ENCODE measurements around the gene NUP133. TPM values are rescaled to one million over a fixed set of nuclear protein-coding genes. Genes with fewer than 3 reads are reported as not detected.
A peak's percentile ranks its signal among the peaks of the same experiment; 100 is the strongest.

Gene NUP133
- total and polyA plus RNA-seq, 4 donors: 12.9 to 57.6 (median 25.3) TPM

DNA sequence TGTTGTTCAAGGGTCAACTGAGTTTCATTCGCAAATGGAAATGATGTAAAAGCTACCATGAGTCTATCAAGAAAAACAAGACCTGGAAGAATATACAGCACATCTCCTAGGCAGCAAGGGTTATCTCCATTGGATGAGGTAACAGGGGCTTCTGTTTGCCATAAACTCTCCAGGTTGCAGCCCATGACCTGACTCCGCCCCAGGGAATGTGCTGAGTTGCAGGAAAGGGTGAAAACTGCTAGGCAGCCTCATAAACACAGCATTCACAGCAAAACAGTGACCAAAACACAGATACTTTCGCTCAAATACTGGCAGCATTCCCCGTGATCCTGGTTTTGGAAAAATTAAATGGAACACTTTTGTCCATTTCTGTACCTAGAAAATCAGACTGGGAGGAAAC is 54.1 kb downstream of the NUP133 start:
- H3K4me1 ChIP-seq (ENCODE audit: control insufficient read depth in 5 of 5, insufficient read depth in 5 of 5, low read length in 5 of 5): no peaks in the 10 kb centered on the region
- H3K36me3 ChIP-seq (ENCODE audit: control insufficient read depth in 4 of 4, insufficient read depth in 4 of 4, low read length in 4 of 4): peaks cover 6 to 31% (median 15%) of the 10 kb centered on the region in 4 donors
- H3K27ac ChIP-seq (ENCODE audit: low read depth in 1 of 2, low read length in 1 of 2): no peak overlapping the region
- H3K9ac ChIP-seq (ENCODE audit: insufficient read depth in 1 of 2, low read length in 2 of 2): no peak overlapping the region
- no peak overlapping the region for H3K4me3 ChIP-seq
- TF ChIP-seq, protein P1, sequence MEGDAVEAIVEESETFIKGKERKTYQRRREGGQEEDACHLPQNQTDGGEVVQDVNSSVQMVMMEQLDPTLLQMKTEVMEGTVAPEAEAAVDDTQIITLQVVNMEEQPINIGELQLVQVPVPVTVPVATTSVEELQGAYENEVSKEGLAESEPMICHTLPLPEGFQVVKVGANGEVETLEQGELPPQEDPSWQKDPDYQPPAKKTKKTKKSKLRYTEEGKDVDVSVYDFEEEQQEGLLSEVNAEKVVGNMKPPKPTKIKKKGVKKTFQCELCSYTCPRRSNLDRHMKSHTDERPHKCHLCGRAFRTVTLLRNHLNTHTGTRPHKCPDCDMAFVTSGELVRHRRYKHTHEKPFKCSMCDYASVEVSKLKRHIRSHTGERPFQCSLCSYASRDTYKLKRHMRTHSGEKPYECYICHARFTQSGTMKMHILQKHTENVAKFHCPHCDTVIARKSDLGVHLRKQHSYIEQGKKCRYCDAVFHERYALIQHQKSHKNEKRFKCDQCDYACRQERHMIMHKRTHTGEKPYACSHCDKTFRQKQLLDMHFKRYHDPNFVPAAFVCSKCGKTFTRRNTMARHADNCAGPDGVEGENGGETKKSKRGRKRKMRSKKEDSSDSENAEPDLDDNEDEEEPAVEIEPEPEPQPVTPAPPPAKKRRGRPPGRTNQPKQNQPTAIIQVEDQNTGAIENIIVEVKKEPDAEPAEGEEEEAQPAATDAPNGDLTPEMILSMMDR (IDR thresholded peaks at IDR 0.05; ENCODE audit: control extremely low read depth, extremely low read depth): no peak
- ATAC-seq (ENCODE audit: insufficient read depth, low FRiP score) (no peak), DNase-seq (no peak)
- no peaks in the 10 kb centered on the region for H3K27me3 ChIP-seq (ENCODE audit: control insufficient read depth in 3 of 3, insufficient read depth in 3 of 3, low read length in 2 of 3)
- no peaks in the 10 kb centered on the region for H3K9me3 ChIP-seq (ENCODE audit: control insufficient read depth in 4 of 4, insufficient read depth in 3 of 4, low read length in 3 of 4)
- 91 to 94% methylated on average over 4 of the region's 4 CpGs for WGBS, 2 donors

DNA sequence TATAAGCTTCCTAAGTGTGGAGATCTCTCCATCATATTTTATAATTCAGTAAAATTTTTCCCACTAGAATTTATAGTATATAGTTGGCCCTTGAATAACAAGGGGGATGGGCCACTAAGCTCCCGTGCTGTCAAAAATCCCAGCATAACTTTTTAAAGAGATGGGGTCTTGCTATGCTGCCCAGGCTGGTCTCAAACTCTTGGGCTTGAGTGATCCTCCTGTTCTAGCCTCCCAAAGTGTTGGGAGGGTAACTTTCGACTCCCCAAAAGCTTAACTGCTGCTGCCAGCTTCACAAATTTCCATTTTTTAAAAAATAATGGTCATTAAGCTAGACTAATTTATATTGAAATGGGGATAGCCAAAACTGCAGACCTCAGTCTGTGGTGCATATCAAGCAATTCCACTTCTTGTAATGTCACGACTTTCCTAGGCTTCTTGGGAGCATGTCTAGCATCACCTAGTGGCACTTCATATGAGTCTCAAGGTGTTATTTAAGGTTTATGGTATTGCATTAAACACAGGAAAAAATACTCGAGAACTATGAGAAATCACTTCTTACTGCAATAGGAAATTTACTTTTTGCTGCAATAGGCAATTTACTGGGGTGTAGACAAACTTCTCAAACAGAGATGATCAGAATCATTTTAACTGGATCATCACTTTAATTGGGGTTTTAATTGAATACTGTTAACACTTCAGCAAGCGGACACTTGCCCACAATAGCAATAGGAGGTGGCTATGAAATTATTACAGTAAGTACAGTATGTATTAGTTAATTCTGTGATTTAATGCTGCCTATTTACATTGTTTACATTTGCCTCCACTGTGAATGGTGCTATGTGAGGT is 55.0 kb downstream of the NUP133 start:
- no peak for ATAC-seq (ENCODE audit: insufficient read depth, low FRiP score)
- peaks cover 6 to 29% (median 17%) of the 10 kb centered on the region in 4 donors for H3K36me3 ChIP-seq (ENCODE audit: control insufficient read depth in 4 of 4, insufficient read depth in 4 of 4, low read length in 4 of 4)
- H3K9me3 ChIP-seq (ENCODE audit: control insufficient read depth in 4 of 4, insufficient read depth in 3 of 4, low read length in 3 of 4): no peaks in the 10 kb centered on the region
- no peaks in the 10 kb centered on the region for H3K4me1 ChIP-seq (ENCODE audit: control insufficient read depth in 5 of 5, insufficient read depth in 5 of 5, low read length in 5 of 5)
- peak in 1 of 3 donors; percentile 36 for DNase-seq
- 79 to 82% methylated on average over 5 of the region's 5 CpGs for WGBS, 2 donors
- H3K9ac ChIP-seq (ENCODE audit: insufficient read depth in 1 of 2, low read length in 2 of 2): no peak overlapping the region
- no peak overlapping the region for H3K27ac ChIP-seq (ENCODE audit: low read depth in 1 of 2, low read length in 1 of 2)
- H3K27me3 ChIP-seq (ENCODE audit: control insufficient read depth in 3 of 3, insufficient read depth in 3 of 3, low read length in 2 of 3): no peaks in the 10 kb centered on the region
- no peak overlapping the region for H3K4me3 ChIP-seq
- TF ChIP-seq, protein P1 (IDR thresholded peaks at IDR 0.05; ENCODE audit: control extremely low read depth, extremely low read depth): peak; percentile 15

DNA sequence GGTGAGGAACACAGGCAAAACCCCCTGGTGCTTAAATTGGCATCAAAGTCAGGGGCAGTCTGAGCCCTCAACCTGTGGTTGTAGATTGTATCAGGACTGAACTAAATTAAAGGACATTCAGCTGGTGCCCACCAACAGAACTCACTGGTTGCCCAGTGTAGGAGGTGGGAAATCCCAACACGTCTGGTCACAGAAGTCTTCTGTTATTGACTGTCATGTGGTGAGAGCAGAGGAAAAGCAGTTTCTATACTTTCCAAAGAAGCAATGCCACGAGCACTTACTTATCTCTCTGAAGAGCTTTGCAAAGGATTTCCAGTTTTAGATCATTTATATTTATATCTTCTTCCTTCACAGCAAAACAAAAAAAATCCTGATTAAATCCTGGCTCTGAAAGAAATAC is 59.3 kb downstream of the NUP133 start:
- Histone ChIP-seq H3K36me3 (ENCODE audit: control insufficient read depth in 4 of 4, insufficient read depth in 4 of 4, low read length in 4 of 4) (peaks cover 9 to 19% (median 11%) of the 10 kb centered on the region in 4 donors), H3K4me1 (ENCODE audit: control insufficient read depth in 5 of 5, insufficient read depth in 5 of 5, low read length in 5 of 5) (peaks cover 0 to 2% (median 0%) of the 10 kb centered on the region in 5 donors), H3K9ac (ENCODE audit: insufficient read depth in 1 of 2, low read length in 2 of 2) (no peak overlapping the region), H3K9me3 (ENCODE audit: control insufficient read depth in 4 of 4, insufficient read depth in 3 of 4, low read length in 3 of 4) (no peaks in the 10 kb centered on the region), H3K27ac (ENCODE audit: low read depth in 1 of 2, low read length in 1 of 2) (no peak overlapping the region), H3K27me3 (ENCODE audit: control insufficient read depth in 3 of 3, insufficient read depth in 3 of 3, low read length in 2 of 3) (no peaks in the 10 kb centered on the region), H3K4me3 (no peak overlapping the region)
- ATAC-seq (ENCODE audit: insufficient read depth, low FRiP score): no peak
- 70 to 73% methylated on average over 2 of the region's 2 CpGs for WGBS, 2 donors
- DNase-seq: no peak
- TF ChIP-seq, protein P1 (IDR thresholded peaks at IDR 0.05; ENCODE audit: control extremely low read depth, extremely low read depth): no peak
